Transverse colon (tissue), 3 donors: Measurements from ENCODE around the gene MAP4K1.

Experiments used
- POLR2A ChIP-seq: fragments of 450-650 bp; IDR thresholded peaks from one replicate; pipeline ENCODE4 v1.6.1; 2016; ENCODE audit warnings: antibody characterized with exemption, mild to moderate bottlenecking, moderate library complexity
- TF ChIP-seq, protein P1 (sequence below), 5 experiments: fragments of 200-600 bp in 3 of 5; fragments of 450-650 bp in 2 of 5; sonication (generic) in 3 of 5; IDR thresholded peaks; 1 replicate in 2 of 5; 2 replicates in 3 of 5; pipeline ENCODE4 v1.5.1; 2016 to 2017; ENCODE audit warnings: antibody characterized with exemption in 5 of 5, inconsistent platforms in 3 of 5, mild to moderate bottlenecking in 2 of 5, moderate library complexity in 1 of 5

DNA sequence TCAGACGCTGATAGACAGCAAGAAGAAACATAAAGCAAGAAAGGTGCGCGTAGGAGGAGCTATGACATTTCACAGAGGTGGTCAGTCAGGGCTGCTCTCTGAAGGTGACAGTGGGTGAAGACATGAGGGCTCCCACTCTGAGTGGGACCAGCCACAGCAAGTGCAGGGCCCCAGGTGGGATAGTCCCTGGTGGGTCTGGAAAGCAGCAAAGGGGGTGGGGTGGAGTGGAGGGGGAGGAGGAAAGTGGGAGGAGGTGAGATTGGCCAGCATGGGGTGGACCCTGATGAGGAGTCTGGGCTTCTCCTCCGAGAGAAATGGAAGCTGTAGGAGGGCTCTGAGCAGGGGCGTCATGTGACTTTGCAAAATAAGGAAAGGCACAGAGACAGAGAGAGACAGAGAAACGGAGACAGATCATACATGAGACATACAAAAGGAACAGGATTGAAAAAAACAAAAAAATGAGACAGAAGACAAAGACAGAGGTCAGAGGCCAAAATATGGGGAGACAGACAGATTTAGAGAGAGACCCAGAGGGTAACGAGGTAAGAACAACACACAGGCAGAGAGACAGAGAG is 2.7 kb downstream of the MAP4K1 start:
- TF ChIP-seq POLR2A: no peak
- TF ChIP-seq, protein P1, sequence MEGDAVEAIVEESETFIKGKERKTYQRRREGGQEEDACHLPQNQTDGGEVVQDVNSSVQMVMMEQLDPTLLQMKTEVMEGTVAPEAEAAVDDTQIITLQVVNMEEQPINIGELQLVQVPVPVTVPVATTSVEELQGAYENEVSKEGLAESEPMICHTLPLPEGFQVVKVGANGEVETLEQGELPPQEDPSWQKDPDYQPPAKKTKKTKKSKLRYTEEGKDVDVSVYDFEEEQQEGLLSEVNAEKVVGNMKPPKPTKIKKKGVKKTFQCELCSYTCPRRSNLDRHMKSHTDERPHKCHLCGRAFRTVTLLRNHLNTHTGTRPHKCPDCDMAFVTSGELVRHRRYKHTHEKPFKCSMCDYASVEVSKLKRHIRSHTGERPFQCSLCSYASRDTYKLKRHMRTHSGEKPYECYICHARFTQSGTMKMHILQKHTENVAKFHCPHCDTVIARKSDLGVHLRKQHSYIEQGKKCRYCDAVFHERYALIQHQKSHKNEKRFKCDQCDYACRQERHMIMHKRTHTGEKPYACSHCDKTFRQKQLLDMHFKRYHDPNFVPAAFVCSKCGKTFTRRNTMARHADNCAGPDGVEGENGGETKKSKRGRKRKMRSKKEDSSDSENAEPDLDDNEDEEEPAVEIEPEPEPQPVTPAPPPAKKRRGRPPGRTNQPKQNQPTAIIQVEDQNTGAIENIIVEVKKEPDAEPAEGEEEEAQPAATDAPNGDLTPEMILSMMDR (IDR thresholded peaks at IDR 0.05): no peak
